Activated T-cell treated with anti-CD3 and anti-CD28 coated beads for 1 hour (primary cell): ENCODE data around the gene PODNL1.
"Not testable (repeated sequence)": the region's sequence is repeated elsewhere in the genome, so short reads cannot be mapped to it uniquely, and the experiment has no call there.

Source experiments
- DNase-seq: peaks from one replicate; pipeline ENCODE4 v3.0.0-alpha.2; 2020; ENCODE audit warnings: low read depth

Gene PODNL1

GRCh38 chr19:13926010-13926409 lies 12.2 kb downstream of the PODNL1 start:
- no peak for DNase-seq

GRCh38 chr19:13923194-13923987 lies 14.8 kb downstream of the PODNL1 start:
- no peak for DNase-seq

- not testable (repeated sequence) for DNase-seq
These were observed 16.1 kb downstream of the PODNL1 start for GRCh38 chr19:13922118-13922517.

GRCh38 chr19:13920940-13921747 lies 17.1 kb downstream of the PODNL1 start:
- no peak for DNase-seq

- DNase-seq: no peak
These were observed 17.7 kb downstream of the PODNL1 start for GRCh38 chr19:13920524-13920923.

GRCh38 chr19:13918726-13919411 lies 19.3 kb downstream of the PODNL1 start:
- no peak for DNase-seq

GRCh38 chr19:13917888-13918406 lies 20.3 kb downstream of the PODNL1 start:
- no peak for DNase-seq

GRCh38 chr19:13914777-13915176 lies 23.4 kb downstream of the PODNL1 start:
- no peak for DNase-seq

GRCh38 chr19:13913352-13913751 lies 24.9 kb downstream of the PODNL1 start:
- no peak for DNase-seq

GRCh38 chr19:13909430-13909829 lies 28.8 kb downstream of the PODNL1 start:
- no peak for DNase-seq

GRCh38 chr19:13908674-13909073 lies 29.5 kb downstream of the PODNL1 start:
- no peak for DNase-seq

GRCh38 chr19:13906910-13907309 lies 31.3 kb downstream of the PODNL1 start:
- DNase-seq: no peak

- no peak for DNase-seq
These were observed 31.7 kb downstream of the PODNL1 start for GRCh38 chr19:13906521-13906904.

- peak; percentile 91 for DNase-seq
These were observed 32.3 kb downstream of the PODNL1 start, which contains the start of the genes BRME1 and CC2D1A for GRCh38 chr19:13905634-13906520. Gene BRME1, minus strand, starts transcription at chr19:13906117. Its CDS starts 1,225 bp downstream, at chr19:13904892. Gene CC2D1A, plus strand, starts transcription at chr19:13906201. Its CDS starts 241 bp downstream, at chr19:13906442.

GRCh38 chr19:13902993-13903555 lies 35.1 kb downstream of the PODNL1 start:
- no peak for DNase-seq

GRCh38 chr19:13899912-13900584 lies 38.2 kb downstream of the PODNL1 start:
- no peak for DNase-seq

GRCh38 chr19:13899393-13899792 lies 38.8 kb downstream of the PODNL1 start:
- no peak for DNase-seq

- no peak for DNase-seq
These were observed 42.0 kb downstream of the PODNL1 start for GRCh38 chr19:13896227-13896626.

GRCh38 chr19:13894552-13894951 lies 43.7 kb downstream of the PODNL1 start:
- DNase-seq: no peak

GRCh38 chr19:13892870-13893269 lies 45.3 kb downstream of the PODNL1 start:
- no peak for DNase-seq
